HCT116 (cell line): Measurements from ENCODE around the gene NRCAM.

Experiments
- ATF3 ChIP-seq: IDR thresholded peaks from 2 replicates; pipeline ENCODE4 v1.6.1; 2012
- CBX3 ChIP-seq: IDR thresholded peaks from 2 replicates; pipeline ENCODE4 v1.6.1; 2012; ENCODE audit warnings: low read depth
- CTCF ChIP-seq, 3 experiments: fragments of 200-600 bp in 1 of 3; sonication (generic) in 1 of 3; IDR thresholded peaks in 2 of 3; conservative IDR thresholded peaks in 1 of 3; 2 replicates each; pipeline ENCODE4 v1.5.1; 2012 to 2017; ENCODE audit warnings: low read depth in 2 of 3, low read length in 2 of 3, antibody characterized with exemption in 1 of 3, borderline replicate concordance in 1 of 3, control low read depth in 1 of 3, mild to moderate bottlenecking in 1 of 3, mixed read lengths in 1 of 3, mixed run types in 1 of 3, moderate library complexity in 1 of 3; ENCODE audit not compliant: insufficient read depth in 1 of 3
- EZH2 ChIP-seq: fragments of 200-600 bp; sonication (generic); IDR thresholded peaks from 2 replicates; pipeline ENCODE4 v1.6.1; 2017; ENCODE audit warnings: antibody characterized with exemption, mixed run types
- JUND ChIP-seq: IDR thresholded peaks from 2 replicates; pipeline ENCODE4 v1.6.1; 2012
- MAX ChIP-seq: IDR thresholded peaks from 2 replicates; pipeline ENCODE4 v1.6.1; 2012
- POLR2A ChIP-seq: IDR thresholded peaks from 2 replicates; pipeline ENCODE4 v1.7.0; 2011; ENCODE audit warnings: borderline replicate concordance; ENCODE audit not compliant: insufficient read depth, insufficient read length; ENCODE audit errors: extremely low read depth
- POLR2AphosphoS5 ChIP-seq: IDR thresholded peaks from 2 replicates; pipeline ENCODE4 v1.6.1; 2011; ENCODE audit warnings: mild to moderate bottlenecking, low read depth, low read length, moderate library complexity
- REST ChIP-seq: IDR thresholded peaks from 2 replicates; pipeline ENCODE4 v1.6.1; 2012; ENCODE audit warnings: low read depth
- SIN3A ChIP-seq: IDR thresholded peaks from 2 replicates; pipeline ENCODE4 v1.6.1; 2012; ENCODE audit warnings: low read depth
- SP1 ChIP-seq: IDR thresholded peaks from 2 replicates; pipeline ENCODE4 v1.6.1; 2012; ENCODE audit warnings: low read depth
- YY1 ChIP-seq: IDR thresholded peaks from 2 replicates; pipeline ENCODE4 v1.6.1; 2011; ENCODE audit warnings: low read length, low read depth, moderate library complexity, mild to moderate bottlenecking; ENCODE audit not compliant: insufficient replicate concordance; ENCODE audit errors: extremely low read depth

- TF ChIP-seq CTCF (IDR thresholded peaks at IDR 0.05 in 2 of 3, conservative IDR thresholded peaks at IDR 0.05 in 1 of 3; ENCODE audit: borderline replicate concordance in 1 of 3, insufficient read depth in 1 of 3, low read depth in 2 of 3, low read length in 2 of 3) (no peak), POLR2AphosphoS5 (no peak), JUND (no peak), MAX (no peak), REST (no peak), ATF3 (no peak), POLR2A (no peak), EZH2 (no peak), SIN3A (no peak), CBX3 (no peak), YY1 (no peak), SP1 (no peak)
Measured at GRCh38 chr7:108408296-108408991, 47.8 kb downstream of the NRCAM start.
